ENCODE results near the gene HSD17B11. TPM values are rescaled to one million over a fixed set of nuclear protein-coding genes. Genes with fewer than 3 reads are reported as not detected.
"Not testable (repeated sequence)": the region's sequence is repeated elsewhere in the genome, so short reads cannot be mapped to it uniquely, and the experiment has no call there.

Gene HSD17B11
- polyA plus RNA-seq, 4 donors = 196 to 420 (median 281) TPM

GRCh38 chr4:87414816-87415215 lies 23.8 kb upstream of the HSD17B11 start:
- no peak for DNase-seq
- Histone ChIP-seq H3K4me3 (ENCODE audit: low read depth in 1 of 3, low read length in 3 of 3) (no peak overlapping the region), H3K4me1 (ENCODE audit: control insufficient read depth in 3 of 3, insufficient read depth in 2 of 3, low read depth in 1 of 3, low read length in 2 of 3) (peaks cover 0 to 17% (median under 1%) of the 10 kb centered on the region in 3 donors), H3K27ac (ENCODE audit: low read depth in 1 of 3, low read length in 2 of 3) (no peak overlapping the region), H3K9me3 (ENCODE audit: control insufficient read depth in 2 of 2, insufficient read depth in 1 of 2, low read depth in 1 of 2, low read length in 1 of 2) (peaks cover 0 to 15% of the 10 kb centered on the region in 2 donors), H3K27me3 (ENCODE audit: control insufficient read depth in 3 of 3, insufficient read depth in 3 of 3, low read length in 3 of 3) (no peaks in the 10 kb centered on the region), H3K36me3 (ENCODE audit: control insufficient read depth in 3 of 3, insufficient read depth in 2 of 3, low read depth in 1 of 3, low read length in 3 of 3) (no peaks in the 10 kb centered on the region)
- FAIRE-seq = no peak

- Histone ChIP-seq H3K9me3 (ENCODE audit: control insufficient read depth in 2 of 2, insufficient read depth in 1 of 2, low read depth in 1 of 2, low read length in 1 of 2) (no peaks in the 10 kb centered on the region), H3K4me1 (ENCODE audit: control insufficient read depth in 3 of 3, insufficient read depth in 2 of 3, low read depth in 1 of 3, low read length in 2 of 3) (peaks cover 2 to 39% (median 3%) of the 10 kb centered on the region in 3 donors), H3K4me3 (ENCODE audit: low read depth in 1 of 3, low read length in 3 of 3) (no peak overlapping the region), H3K36me3 (ENCODE audit: control insufficient read depth in 3 of 3, insufficient read depth in 2 of 3, low read depth in 1 of 3, low read length in 3 of 3) (no peaks in the 10 kb centered on the region), H3K27me3 (ENCODE audit: control insufficient read depth in 3 of 3, insufficient read depth in 3 of 3, low read length in 3 of 3) (no peaks in the 10 kb centered on the region), H3K27ac (ENCODE audit: low read depth in 1 of 3, low read length in 2 of 3) (peak overlapping the region in 1 of 3 donors; percentile 6)
- no peak for DNase-seq
- 73 to 88% (median 87%) methylated on average over 2 of the region's 2 CpGs for WGBS, 3 donors
- FAIRE-seq = no peak
Observed at GRCh38 chr4:87410679-87411078, 19.7 kb upstream of the HSD17B11 start.

- peak in 1 of 2 donors; percentile 43 for DNase-seq
- Histone ChIP-seq H3K27ac (ENCODE audit: low read depth in 1 of 3, low read length in 2 of 3) (peak overlapping the region in 2 of 3 donors; percentile 6 to 30), H3K4me3 (ENCODE audit: low read depth in 1 of 3, low read length in 3 of 3) (no peak overlapping the region), H3K4me1 (ENCODE audit: control insufficient read depth in 3 of 3, insufficient read depth in 2 of 3, low read depth in 1 of 3, low read length in 2 of 3) (peaks cover 2 to 39% (median 3%) of the 10 kb centered on the region in 3 donors), H3K36me3 (ENCODE audit: control insufficient read depth in 3 of 3, insufficient read depth in 2 of 3, low read depth in 1 of 3, low read length in 3 of 3) (no peaks in the 10 kb centered on the region), H3K9me3 (ENCODE audit: control insufficient read depth in 2 of 2, insufficient read depth in 1 of 2, low read depth in 1 of 2, low read length in 1 of 2) (no peaks in the 10 kb centered on the region), H3K27me3 (ENCODE audit: control insufficient read depth in 3 of 3, insufficient read depth in 3 of 3, low read length in 3 of 3) (no peaks in the 10 kb centered on the region)
- no peak for FAIRE-seq
- WGBS, 3 donors = 23 to 45% (median 37%) methylated on average over 2 of the region's 2 CpGs
Observed at GRCh38 chr4:87410157-87410556, 19.2 kb upstream of the HSD17B11 start.

GRCh38 chr4:87409420-87409939 lies 18.5 kb upstream of the HSD17B11 start:
- 18 to 54% (median 29%) methylated on average over 3 of the region's 3 CpGs for WGBS, 3 donors
- no peaks in the 10 kb centered on the region for H3K36me3 ChIP-seq (ENCODE audit: control insufficient read depth in 3 of 3, insufficient read depth in 2 of 3, low read depth in 1 of 3, low read length in 3 of 3)
- H3K27ac ChIP-seq (ENCODE audit: low read depth in 1 of 3, low read length in 2 of 3) = peak overlapping the region in 2 of 3 donors; percentile 68
- H3K4me3 ChIP-seq (ENCODE audit: low read depth in 1 of 3, low read length in 3 of 3) = no peak overlapping the region
- H3K27me3 ChIP-seq (ENCODE audit: control insufficient read depth in 3 of 3, insufficient read depth in 3 of 3, low read length in 3 of 3) = no peaks in the 10 kb centered on the region
- no peaks in the 10 kb centered on the region for H3K9me3 ChIP-seq (ENCODE audit: control insufficient read depth in 2 of 2, insufficient read depth in 1 of 2, low read depth in 1 of 2, low read length in 1 of 2)
- peak; percentile 85 to 98 for DNase-seq
- FAIRE-seq = peak; percentile 87
- peaks cover 2 to 39% (median 3%) of the 10 kb centered on the region in 3 donors for H3K4me1 ChIP-seq (ENCODE audit: control insufficient read depth in 3 of 3, insufficient read depth in 2 of 3, low read depth in 1 of 3, low read length in 2 of 3)

- not testable (repeated sequence) for H3K27me3 ChIP-seq (ENCODE audit: control insufficient read depth in 3 of 3, insufficient read depth in 3 of 3, low read length in 3 of 3); FAIRE-seq; H3K9me3 ChIP-seq (ENCODE audit: control insufficient read depth in 2 of 2, insufficient read depth in 1 of 2, low read depth in 1 of 2, low read length in 1 of 2); H3K36me3 ChIP-seq (ENCODE audit: control insufficient read depth in 3 of 3, insufficient read depth in 2 of 3, low read depth in 1 of 3, low read length in 3 of 3); H3K4me3 ChIP-seq (ENCODE audit: low read depth in 1 of 3, low read length in 3 of 3)
- WGBS, 3 donors = 23 to 58% (median 43%) methylated on average over 4 of the region's 4 CpGs
- H3K4me1 ChIP-seq (ENCODE audit: control insufficient read depth in 3 of 3, insufficient read depth in 2 of 3, low read depth in 1 of 3, low read length in 2 of 3) = peaks cover 2 to 41% (median 3%) of the 10 kb centered on the region in 3 donors
- H3K27ac ChIP-seq (ENCODE audit: low read depth in 1 of 3, low read length in 2 of 3) = peak overlapping the region in 2 of 3 donors; percentile 32 to 35
- peak; percentile 44 to 58 for DNase-seq
Observed at GRCh38 chr4:87406902-87407301, 15.9 kb upstream of the HSD17B11 start.

GRCh38 chr4:87406462-87406861 lies 15.5 kb upstream of the HSD17B11 start:
- 54 to 67% (median 62%) methylated on average over 6 of the region's 6 CpGs for WGBS, 3 donors
- Histone ChIP-seq H3K27ac (ENCODE audit: low read depth in 1 of 3, low read length in 2 of 3) (peak overlapping the region in 1 of 3 donors; percentile 35), H3K27me3 (ENCODE audit: control insufficient read depth in 3 of 3, insufficient read depth in 3 of 3, low read length in 3 of 3) (no peaks in the 10 kb centered on the region), H3K4me1 (ENCODE audit: control insufficient read depth in 3 of 3, insufficient read depth in 2 of 3, low read depth in 1 of 3, low read length in 2 of 3) (peaks cover 2 to 41% (median 3%) of the 10 kb centered on the region in 3 donors), H3K9me3 (ENCODE audit: control insufficient read depth in 2 of 2, insufficient read depth in 1 of 2, low read depth in 1 of 2, low read length in 1 of 2) (peaks cover 0 to 4% of the 10 kb centered on the region in 2 donors), H3K36me3 (ENCODE audit: control insufficient read depth in 3 of 3, insufficient read depth in 2 of 3, low read depth in 1 of 3, low read length in 3 of 3) (no peaks in the 10 kb centered on the region), H3K4me3 (ENCODE audit: low read depth in 1 of 3, low read length in 3 of 3) (no peak overlapping the region)
- FAIRE-seq (no peak), DNase-seq (no peak)

- H3K9me3 ChIP-seq (ENCODE audit: control insufficient read depth in 2 of 2, insufficient read depth in 1 of 2, low read depth in 1 of 2, low read length in 1 of 2) = peaks cover 0 to 7% of the 10 kb centered on the region in 2 donors
- no peaks in the 10 kb centered on the region for H3K27me3 ChIP-seq (ENCODE audit: control insufficient read depth in 3 of 3, insufficient read depth in 3 of 3, low read length in 3 of 3)
- H3K27ac ChIP-seq (ENCODE audit: low read depth in 1 of 3, low read length in 2 of 3) = no peak overlapping the region
- H3K4me1 ChIP-seq (ENCODE audit: control insufficient read depth in 3 of 3, insufficient read depth in 2 of 3, low read depth in 1 of 3, low read length in 2 of 3) = peaks cover 2 to 35% (median 3%) of the 10 kb centered on the region in 3 donors
- no peaks in the 10 kb centered on the region for H3K36me3 ChIP-seq (ENCODE audit: control insufficient read depth in 3 of 3, insufficient read depth in 2 of 3, low read depth in 1 of 3, low read length in 3 of 3)
- DNase-seq (no peak), FAIRE-seq (no peak)
- WGBS, 3 donors = 69 to 80% (median 79%) methylated on average over 5 of the region's 5 CpGs
- H3K4me3 ChIP-seq (ENCODE audit: low read depth in 1 of 3, low read length in 3 of 3) = no peak overlapping the region
Observed at GRCh38 chr4:87405211-87405820, 14.3 kb upstream of the HSD17B11 start.

GRCh38 chr4:87403732-87404131 lies 12.7 kb upstream of the HSD17B11 start:
- not testable (repeated sequence) for H3K36me3 ChIP-seq (ENCODE audit: control insufficient read depth in 3 of 3, insufficient read depth in 2 of 3, low read depth in 1 of 3, low read length in 3 of 3); H3K27me3 ChIP-seq (ENCODE audit: control insufficient read depth in 3 of 3, insufficient read depth in 3 of 3, low read length in 3 of 3); FAIRE-seq; H3K27ac ChIP-seq (ENCODE audit: low read depth in 1 of 3, low read length in 2 of 3); H3K4me3 ChIP-seq (ENCODE audit: low read depth in 1 of 3, low read length in 3 of 3)
- 9 to 51% (median 36%) methylated on average over 1 of the region's 1 CpG for WGBS, 3 donors
- Histone ChIP-seq H3K4me1 (ENCODE audit: control insufficient read depth in 3 of 3, insufficient read depth in 2 of 3, low read depth in 1 of 3, low read length in 2 of 3) (peaks cover 0 to 23% (median 2%) of the 10 kb centered on the region in 3 donors), H3K9me3 (ENCODE audit: control insufficient read depth in 2 of 2, insufficient read depth in 1 of 2, low read depth in 1 of 2, low read length in 1 of 2) (peaks cover 3 to 16% of the 10 kb centered on the region in 2 donors)
- DNase-seq = peak in 1 of 2 donors; percentile 47
